ENCODE results near the gene SETSIP. TPM values are rescaled to one million over a fixed set of nuclear protein-coding genes. Genes with fewer than 3 reads are reported as not detected.

The SETSIP gene
- total RNA-seq, 2 experiments from 2014 or later, result 0.44 TPM; not detected in 1

DNA sequence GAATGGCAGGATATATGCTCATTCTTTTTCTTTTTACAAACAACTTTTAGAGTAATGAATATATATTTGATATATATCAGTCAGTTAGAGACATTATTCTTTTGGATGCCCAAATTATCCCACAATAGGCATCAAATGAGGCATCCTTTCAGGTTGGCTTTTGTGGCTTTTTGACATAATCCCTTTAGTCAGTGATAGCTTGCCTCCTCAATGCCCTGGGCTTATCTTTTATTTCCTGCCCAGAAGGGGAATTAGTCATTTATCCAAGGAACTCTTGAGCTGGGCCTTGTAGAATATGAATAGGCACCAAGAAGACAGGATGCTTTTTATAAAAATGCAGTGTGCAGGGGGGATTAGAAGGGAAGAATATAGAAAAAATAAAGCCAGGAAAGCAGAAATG, 23.3 kb downstream of the SETSIP start:
- no peak overlapping the region for H3K4me3 ChIP-seq (ENCODE audit: low read depth, low read length, poor library complexity, severe bottlenecking)
- H3K79me2 ChIP-seq (ENCODE audit: insufficient read depth, low read depth, low read length), result no peaks in the 10 kb centered on the region
- H4K20me1 ChIP-seq (ENCODE audit: insufficient read depth, low read length), result no peaks in the 10 kb centered on the region
- H3K27ac ChIP-seq (ENCODE audit: low read depth, low read length, poor library complexity, severe bottlenecking), result no peak overlapping the region
- intact Hi-C loops (cut with micrococcal nuclease; ENCODE audit: unreplicated experiment), result no loop called here
- POLR2A ChIA-PET, result no interaction called here
- no peak for TF ChIP-seq EZH2phosphoT487 (IDR thresholded peaks at IDR 0.05; ENCODE audit: borderline replicate concordance, low read depth, low read length)
- TF ChIP-seq, protein P1, sequence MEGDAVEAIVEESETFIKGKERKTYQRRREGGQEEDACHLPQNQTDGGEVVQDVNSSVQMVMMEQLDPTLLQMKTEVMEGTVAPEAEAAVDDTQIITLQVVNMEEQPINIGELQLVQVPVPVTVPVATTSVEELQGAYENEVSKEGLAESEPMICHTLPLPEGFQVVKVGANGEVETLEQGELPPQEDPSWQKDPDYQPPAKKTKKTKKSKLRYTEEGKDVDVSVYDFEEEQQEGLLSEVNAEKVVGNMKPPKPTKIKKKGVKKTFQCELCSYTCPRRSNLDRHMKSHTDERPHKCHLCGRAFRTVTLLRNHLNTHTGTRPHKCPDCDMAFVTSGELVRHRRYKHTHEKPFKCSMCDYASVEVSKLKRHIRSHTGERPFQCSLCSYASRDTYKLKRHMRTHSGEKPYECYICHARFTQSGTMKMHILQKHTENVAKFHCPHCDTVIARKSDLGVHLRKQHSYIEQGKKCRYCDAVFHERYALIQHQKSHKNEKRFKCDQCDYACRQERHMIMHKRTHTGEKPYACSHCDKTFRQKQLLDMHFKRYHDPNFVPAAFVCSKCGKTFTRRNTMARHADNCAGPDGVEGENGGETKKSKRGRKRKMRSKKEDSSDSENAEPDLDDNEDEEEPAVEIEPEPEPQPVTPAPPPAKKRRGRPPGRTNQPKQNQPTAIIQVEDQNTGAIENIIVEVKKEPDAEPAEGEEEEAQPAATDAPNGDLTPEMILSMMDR (conservative IDR thresholded peaks at IDR 0.05; ENCODE audit: low read length), result no peak
- H3K4me1 ChIP-seq (ENCODE audit: insufficient read depth, low read length, poor library complexity, severe bottlenecking), result no peaks in the 10 kb centered on the region
- H3K4me2 ChIP-seq (ENCODE audit: low read length), result no peak overlapping the region
- H3K36me3 ChIP-seq (ENCODE audit: insufficient read depth, low read length), result no peaks in the 10 kb centered on the region
- H3K9me2 ChIP-seq (ENCODE audit: insufficient read depth, low read length), result no peaks in the 10 kb centered on the region
- CTCF ChIA-PET (ENCODE audit: unreplicated experiment), result no interaction called here
- no peak for DNase-seq (ENCODE audit: low spot score)
- H3K9me3 ChIP-seq (ENCODE audit: low read length), result no peaks in the 10 kb centered on the region
- no TSS peak for BruUV-seq (replicated peaks)
- H2AFZ ChIP-seq (ENCODE audit: low read length), result no peak overlapping the region

DNA sequence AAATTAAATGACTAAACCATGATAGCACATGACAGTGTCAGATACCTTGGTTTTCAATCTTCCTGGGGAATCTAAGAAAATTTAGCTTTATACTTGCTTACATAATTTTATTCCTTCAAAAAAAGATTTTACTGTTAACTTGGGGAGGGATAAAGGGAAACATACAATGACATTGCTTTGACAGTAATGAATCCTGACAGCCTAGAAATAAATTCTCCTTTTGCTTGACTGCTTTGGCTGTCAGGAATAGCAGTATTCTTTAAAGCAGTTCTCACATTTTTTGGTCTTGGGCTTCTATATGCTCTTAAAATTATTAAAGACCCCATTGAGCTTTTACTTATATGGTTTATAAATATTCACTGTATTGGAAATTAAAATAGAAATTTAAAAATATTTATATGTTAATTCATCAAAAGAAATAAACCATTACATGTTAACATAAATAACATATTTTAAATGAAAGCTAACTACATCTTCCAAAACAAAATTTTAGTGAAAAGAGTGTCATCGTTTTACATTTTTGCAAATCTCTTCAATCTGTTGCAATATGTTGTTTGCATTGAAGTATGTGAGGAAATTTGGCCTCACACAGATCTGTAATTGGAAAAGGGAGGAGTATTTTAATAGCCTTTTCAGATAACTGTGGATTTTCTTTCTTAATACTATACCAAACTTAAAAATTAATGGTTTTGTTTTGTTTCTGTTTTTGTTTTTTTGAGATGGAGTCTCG, 29.3 kb downstream of the SETSIP start:
- no TSS peak for BruUV-seq (replicated peaks)
- no peaks in the 10 kb centered on the region for H3K9me2 ChIP-seq (ENCODE audit: insufficient read depth, low read length)

DNA sequence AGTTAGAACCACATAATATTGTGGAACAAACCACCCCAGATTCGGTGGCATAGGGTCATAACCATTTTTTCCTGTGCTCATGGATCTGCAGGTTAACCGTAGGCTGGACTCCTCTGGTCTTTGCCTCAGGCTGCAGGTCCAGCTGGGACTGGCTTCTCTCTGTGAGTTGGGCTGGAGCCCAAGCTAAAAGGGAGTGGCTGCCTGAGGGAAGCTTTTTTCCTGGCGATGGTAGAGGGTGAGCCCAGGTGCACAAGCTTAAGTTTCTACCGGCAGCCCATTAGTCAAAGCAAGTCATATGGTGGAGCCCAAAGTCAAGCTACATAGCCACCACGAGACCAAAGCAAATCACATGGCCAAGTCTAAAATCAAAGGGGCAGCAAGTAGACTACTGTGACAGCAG, 31.6 kb downstream of the SETSIP start:
- H3K4me1 ChIP-seq (ENCODE audit: insufficient read depth, low read length, poor library complexity, severe bottlenecking), result no peaks in the 10 kb centered on the region
- no peak overlapping the region for H3K27ac ChIP-seq (ENCODE audit: low read depth, low read length, poor library complexity, severe bottlenecking)
- DNase-seq (ENCODE audit: low spot score), result no peak
- H3K9me2 ChIP-seq (ENCODE audit: insufficient read depth, low read length), result no peaks in the 10 kb centered on the region
- H3K79me2 ChIP-seq (ENCODE audit: insufficient read depth, low read depth, low read length), result no peaks in the 10 kb centered on the region
- no TSS peak for BruUV-seq (replicated peaks)
- no peaks in the 10 kb centered on the region for H3K36me3 ChIP-seq (ENCODE audit: insufficient read depth, low read length)
- intact Hi-C loops (cut with micrococcal nuclease; ENCODE audit: unreplicated experiment), result no loop called here
- no peak overlapping the region for H3K4me3 ChIP-seq (ENCODE audit: low read depth, low read length, poor library complexity, severe bottlenecking)
- no peak overlapping the region for H2AFZ ChIP-seq (ENCODE audit: low read length)
- H3K9me3 ChIP-seq (ENCODE audit: low read length), result no peaks in the 10 kb centered on the region
- ChIA-PET POLR2A (no interaction called here), CTCF (ENCODE audit: unreplicated experiment) (no interaction called here)
- no peak overlapping the region for H3K4me2 ChIP-seq (ENCODE audit: low read length)
- no peak for TF ChIP-seq EZH2phosphoT487 (IDR thresholded peaks at IDR 0.05; ENCODE audit: borderline replicate concordance, low read depth, low read length)
- TF ChIP-seq, protein P1 (conservative IDR thresholded peaks at IDR 0.05; ENCODE audit: low read length), result no peak
- H4K20me1 ChIP-seq (ENCODE audit: insufficient read depth, low read length), result no peaks in the 10 kb centered on the region

More for the DNA sequence above, 29.3 kb downstream of the SETSIP start:
- Histone ChIP-seq H2AFZ (ENCODE audit: low read length) (no peak overlapping the region), H3K36me3 (ENCODE audit: insufficient read depth, low read length) (no peaks in the 10 kb centered on the region), H3K4me2 (ENCODE audit: low read length) (no peak overlapping the region), H3K27ac (ENCODE audit: low read depth, low read length, poor library complexity, severe bottlenecking) (no peak overlapping the region), H3K4me3 (ENCODE audit: low read depth, low read length, poor library complexity, severe bottlenecking) (no peak overlapping the region), H3K4me1 (ENCODE audit: insufficient read depth, low read length, poor library complexity, severe bottlenecking) (no peaks in the 10 kb centered on the region), H3K9me3 (ENCODE audit: low read length) (no peaks in the 10 kb centered on the region), H3K79me2 (ENCODE audit: insufficient read depth, low read depth, low read length) (no peaks in the 10 kb centered on the region), H4K20me1 (ENCODE audit: insufficient read depth, low read length) (no peaks in the 10 kb centered on the region)
- intact Hi-C loops (cut with micrococcal nuclease; ENCODE audit: unreplicated experiment), result no loop called here
- TF ChIP-seq, protein P1 (conservative IDR thresholded peaks at IDR 0.05; ENCODE audit: low read length), result no peak
- no peak for TF ChIP-seq EZH2phosphoT487 (IDR thresholded peaks at IDR 0.05; ENCODE audit: borderline replicate concordance, low read depth, low read length)
- POLR2A ChIA-PET, result interaction anchor here (0.6 to 0.8 kb wide), 2 partner anchors 22 to 267 kb away, joined by 3 read pairs; no protein-coding TSS in a partner anchor
- DNase-seq (ENCODE audit: low spot score), result no peak
- CTCF ChIA-PET (ENCODE audit: unreplicated experiment), result no interaction called here
